T-helper 9 cell (primary cell): ENCODE data around the gene UNC13A.

ENCODE experiments used
- DNase-seq: peaks from one replicate; pipeline ENCODE4 v3.0.0-alpha.2; 2020

The UNC13A gene

DNA sequence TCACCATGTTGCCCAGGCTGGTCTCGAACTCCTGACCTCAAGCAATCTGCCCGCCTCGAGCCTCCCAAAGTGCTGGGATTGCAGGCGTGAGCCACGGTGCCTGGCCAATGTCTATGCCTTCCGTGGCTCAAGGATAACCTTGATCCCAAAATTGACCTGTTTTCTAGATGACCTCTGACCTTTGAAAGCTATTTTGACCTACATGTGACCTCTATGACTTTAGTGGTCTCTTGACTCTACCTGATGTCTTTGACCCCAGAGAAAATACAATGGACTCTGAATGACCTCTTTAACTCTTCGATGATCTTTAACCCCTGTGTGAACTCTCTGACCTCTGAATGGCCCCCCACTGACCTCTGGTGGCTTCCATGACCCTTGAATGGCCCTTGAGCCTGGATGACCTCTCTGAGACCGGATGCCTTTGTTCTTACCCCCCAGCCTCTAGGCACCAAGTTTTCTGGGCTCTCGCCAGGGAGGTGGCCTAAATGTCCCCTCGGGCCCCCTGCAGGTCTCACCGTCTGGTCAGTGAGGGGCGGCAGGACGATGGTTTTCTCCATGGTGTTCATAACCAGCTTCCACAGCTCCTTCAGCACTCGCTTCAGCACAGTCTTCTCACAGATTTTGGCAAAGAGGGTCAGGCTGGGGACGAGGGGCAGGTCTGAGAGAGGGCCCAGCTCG is 63.7 kb downstream of the UNC13A start:
- no peak for DNase-seq

- no peak for DNase-seq
Observed at GRCh38 chr19:17623224-17623935, 64.8 kb downstream of the UNC13A start.

GRCh38 chr19:17620696-17621095 is 67.5 kb downstream of the UNC13A start:
- no peak for DNase-seq

GRCh38 chr19:17618936-17619335 is 69.2 kb downstream of the UNC13A start:
- no peak for DNase-seq

DNA sequence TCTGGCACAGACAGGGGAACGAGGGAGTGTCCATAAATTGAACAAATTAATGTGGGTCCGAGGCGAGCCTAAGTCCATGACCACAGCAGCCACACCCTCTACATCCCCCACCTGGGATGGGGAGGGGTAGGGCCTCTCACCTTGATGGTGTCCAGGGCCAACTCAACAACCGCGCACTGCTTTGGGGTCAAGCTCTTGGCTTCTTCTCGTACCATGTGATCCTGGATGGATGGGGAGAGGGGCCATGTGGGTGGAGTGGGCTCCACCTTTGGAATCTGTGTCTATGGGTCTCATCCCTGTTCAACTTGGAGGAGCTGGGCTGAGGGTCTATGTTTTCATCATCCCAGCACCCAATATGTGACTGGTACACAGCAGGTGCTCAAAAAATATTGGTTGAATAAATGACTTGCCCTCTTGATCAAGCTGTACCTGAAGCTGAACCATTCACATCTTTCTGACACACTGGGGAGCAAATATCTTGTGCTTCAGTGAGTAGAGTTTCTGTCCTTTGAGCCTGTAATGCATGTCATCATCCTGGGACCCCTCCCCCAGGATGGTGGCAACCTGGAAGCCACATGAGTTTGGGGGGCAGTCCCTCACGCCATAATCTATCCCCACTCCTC is 69.8 kb downstream of the UNC13A start:
- no peak for DNase-seq

DNA sequence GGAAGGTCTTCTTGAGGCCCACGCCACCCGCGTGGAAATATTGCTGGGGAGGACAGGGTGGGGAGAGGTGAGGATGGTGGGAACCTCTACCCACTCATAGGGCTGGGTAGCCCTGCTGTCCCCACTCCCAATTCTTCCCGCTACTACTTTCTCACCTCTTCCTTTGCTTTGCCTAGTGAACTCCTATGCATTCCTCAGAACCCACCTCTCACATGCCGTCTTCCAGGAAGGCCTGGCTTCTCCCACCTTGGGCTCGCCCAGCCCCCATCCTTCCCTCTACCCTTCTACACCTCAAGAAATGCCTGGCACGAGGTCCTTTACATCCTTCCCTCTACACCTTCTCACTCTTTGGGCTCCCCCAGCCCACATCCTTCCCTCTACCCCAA is 70.4 kb downstream of the UNC13A start:
- DNase-seq = no peak

DNA sequence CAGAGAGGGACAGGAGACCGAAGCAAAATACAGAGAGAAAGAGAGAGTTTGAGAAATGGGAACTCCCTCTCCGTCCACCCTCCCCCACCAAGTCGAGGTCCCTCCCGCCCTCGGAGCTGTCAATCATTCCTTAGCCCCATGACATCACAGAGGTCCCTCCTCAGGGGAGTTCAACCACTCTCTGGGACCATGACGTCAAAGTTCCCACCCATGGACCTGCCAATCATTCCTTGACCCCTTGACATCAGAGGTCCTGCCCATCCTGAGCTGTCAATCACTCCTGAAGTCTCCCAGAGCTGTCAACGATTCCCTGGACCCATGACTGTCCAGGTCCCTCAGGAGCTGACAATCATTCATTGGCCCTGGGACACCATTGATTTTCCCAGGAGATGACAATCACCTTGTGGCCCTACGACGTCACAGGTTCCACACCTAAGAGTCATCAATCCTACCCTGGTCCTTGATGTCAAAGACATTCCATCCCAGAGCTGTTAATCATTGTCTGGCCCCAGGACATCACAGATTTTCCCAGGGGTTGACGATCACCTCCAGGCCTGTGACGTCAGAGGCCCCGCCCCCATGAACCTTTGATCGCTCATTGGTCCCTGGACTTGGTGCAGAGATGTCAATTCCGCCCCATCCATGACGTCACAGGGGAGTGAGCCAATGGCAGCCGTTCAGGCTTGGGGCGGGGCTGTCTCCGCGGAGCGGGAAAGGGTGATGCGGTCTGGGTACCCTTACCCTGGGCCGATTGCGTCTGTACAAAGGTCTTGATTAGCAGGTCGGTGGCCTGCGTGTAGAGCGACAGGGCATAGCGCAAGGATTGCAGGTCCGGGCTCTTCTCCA is 71.0 kb downstream of the UNC13A start:
- DNase-seq = no peak

DNA sequence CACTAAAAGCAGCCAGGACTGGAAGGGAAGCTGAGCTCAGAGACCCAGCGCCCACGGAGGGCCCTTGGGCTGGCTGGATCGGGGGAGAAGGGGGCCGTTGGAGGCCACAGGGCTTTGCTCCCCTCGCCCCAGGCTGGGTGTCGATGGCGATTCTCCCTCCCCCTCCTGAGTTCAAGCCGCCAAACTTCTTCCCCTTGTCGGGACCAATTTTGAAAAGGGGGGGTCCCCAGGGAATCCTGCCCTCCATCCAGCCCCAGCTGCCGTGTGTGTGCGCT is 71.5 kb downstream of the UNC13A start:
- DNase-seq = no peak

GRCh38 chr19:17615889-17616685 is 72.1 kb downstream of the UNC13A start:
- no peak for DNase-seq

GRCh38 chr19:17614476-17614875 is 73.7 kb downstream of the UNC13A start:
- no peak for DNase-seq

GRCh38 chr19:17611462-17612244 is 76.5 kb downstream of the UNC13A start:
- DNase-seq = no peak

DNA sequence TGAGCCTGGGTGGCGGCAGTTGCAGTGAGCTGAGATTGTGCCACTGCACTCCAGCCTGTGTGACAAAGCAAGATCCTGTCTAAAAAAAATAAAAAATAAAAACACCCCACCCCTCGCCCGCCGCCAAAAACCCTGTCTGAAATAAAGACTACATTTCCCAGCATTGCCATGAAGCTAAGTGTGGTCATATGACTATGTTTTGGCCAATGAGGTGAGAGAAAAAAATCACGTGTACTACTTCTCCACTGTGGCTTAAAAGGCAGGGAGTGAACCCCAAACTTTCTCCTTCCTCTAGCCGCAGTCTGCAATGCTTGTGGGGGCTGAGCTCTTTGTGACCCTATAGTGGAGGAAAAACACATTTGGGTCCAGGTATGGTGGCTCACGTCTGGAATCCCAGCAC is 77.8 kb downstream of the UNC13A start:
- no peak for DNase-seq

DNA sequence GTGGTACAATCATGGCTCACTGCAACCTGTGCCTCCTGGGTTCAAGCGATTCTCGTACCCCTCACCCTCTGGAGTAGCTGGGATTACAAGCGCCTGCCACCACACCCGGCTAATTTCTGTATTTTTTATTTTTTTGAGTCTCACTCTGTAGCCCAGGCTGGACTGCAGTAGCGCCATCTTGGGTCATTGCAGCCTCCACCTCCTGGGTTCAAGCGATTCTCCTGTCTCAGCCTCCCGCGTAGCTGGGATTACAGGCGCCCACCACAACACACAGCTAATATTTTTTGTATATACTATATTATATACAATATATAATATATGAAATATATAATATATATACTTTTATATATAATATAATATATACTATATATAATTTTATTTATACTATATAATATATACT is 80.2 kb downstream of the UNC13A start:
- DNase-seq = no peak

- no peak for DNase-seq
Observed at GRCh38 chr19:17606590-17607185, 81.5 kb downstream of the UNC13A start.

GRCh38 chr19:17605761-17606589 is 82.2 kb downstream of the UNC13A start:
- DNase-seq = peak; percentile 72

DNA sequence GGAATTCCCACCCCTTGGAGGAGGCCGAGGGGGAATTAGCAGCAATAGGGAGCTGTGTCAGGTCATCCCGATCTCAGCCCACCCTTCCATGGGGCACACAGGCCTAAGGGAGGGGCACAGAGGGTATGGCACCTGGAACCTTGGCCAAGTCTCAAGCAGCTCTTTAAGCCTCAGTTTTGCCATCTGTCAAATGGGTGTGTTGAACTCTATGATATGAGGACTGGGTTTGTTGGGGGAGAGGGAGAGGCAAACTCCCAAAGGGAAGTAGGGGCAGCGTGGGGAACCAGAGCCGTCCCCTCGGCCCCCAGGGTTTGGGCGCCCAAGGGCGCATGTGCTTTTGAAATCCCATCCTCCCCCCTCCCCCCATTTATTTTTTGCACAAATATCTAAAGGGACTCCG is 83.0 kb downstream of the UNC13A start:
- no peak for DNase-seq

DNA sequence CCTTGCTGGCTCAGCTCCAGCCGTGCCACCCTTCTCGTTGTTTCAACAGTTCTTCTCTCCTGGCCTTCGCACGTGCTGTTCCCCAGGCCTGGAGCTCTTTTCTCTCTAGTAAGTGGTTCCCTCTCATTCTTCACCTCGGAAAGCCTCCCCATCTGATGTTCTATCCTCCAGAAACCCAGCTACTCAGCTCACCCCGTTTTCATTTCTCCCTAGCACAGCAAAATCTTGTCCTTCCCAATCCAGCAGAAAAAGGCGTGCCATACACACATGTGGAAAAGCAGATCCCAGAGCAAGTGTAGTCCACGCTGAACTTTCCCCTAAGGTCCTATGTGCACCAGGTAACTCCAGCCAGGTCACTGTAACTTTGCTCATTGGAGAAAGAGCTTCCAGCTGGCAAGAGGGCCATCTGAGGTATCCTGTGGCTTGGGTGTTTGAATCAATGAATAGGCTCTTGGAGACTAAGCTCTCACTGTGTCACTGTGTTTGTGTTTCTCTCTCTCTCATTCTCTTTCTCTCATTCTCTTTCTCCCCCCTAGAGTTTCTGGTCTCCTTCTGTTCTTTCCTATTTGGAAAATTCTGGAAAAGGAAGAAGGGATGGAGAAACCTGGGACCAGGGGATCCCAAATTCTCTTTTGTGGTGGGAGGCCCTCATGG is 83.7 kb downstream of the UNC13A start:
- no peak for DNase-seq

DNA sequence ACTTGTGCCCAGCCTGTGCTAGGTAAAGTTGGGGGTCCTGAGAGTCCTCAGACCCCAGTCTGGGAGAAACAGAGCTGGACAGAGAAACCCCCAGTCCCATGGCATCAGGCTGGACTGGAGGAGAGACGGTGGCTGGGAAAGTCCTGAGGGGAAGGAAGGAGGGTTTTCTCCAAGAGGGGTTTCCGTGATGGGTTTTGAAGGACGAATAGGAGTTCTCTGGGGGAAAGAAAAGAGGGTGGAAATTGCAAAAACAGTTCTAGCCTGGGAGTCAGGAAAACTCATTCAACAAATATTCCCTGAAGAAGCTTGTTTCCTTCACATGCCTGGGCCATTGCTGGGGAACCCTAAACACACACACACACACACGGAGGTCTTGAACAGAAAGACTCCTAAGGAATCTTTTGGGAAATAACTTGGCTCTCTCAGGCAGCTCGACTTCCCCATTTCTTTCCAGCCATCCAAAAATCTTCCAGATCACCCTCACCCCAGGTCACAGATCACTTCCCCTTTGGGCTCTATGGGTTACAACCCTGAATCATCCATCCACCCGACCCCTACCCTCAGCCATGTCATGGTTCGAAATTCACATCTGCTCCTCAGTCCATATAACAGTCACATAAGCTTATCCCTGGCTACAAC is 85.2 kb downstream of the UNC13A start:
- no peak for DNase-seq

GRCh38 chr19:17602217-17602616 is 85.9 kb downstream of the UNC13A start:
- no peak for DNase-seq
